GM23248 (cell line): ENCODE results near the gene SYK. TPM values are rescaled to one million over a fixed set of nuclear protein-coding genes. Genes with fewer than 3 reads are reported as not detected.

Experiments
- DNase-seq: peaks from one replicate; pipeline ENCODE4 v3.0.0-alpha.2; 2015
- H2AFZ ChIP-seq: fragments of 200-600 bp; sonication (generic); 2 replicates; pipeline ENCODE4 v1.6.1; 2016; ENCODE audit warnings: antibody characterized with exemption
- H3F3A ChIP-seq: fragments of 200-600 bp; sonication (generic); 2 replicates; pipeline ENCODE4 v1.6.1; 2016; ENCODE audit warnings: mild to moderate bottlenecking, antibody characterized with exemption, mixed run types; ENCODE audit not compliant: insufficient read depth
- H3K27ac ChIP-seq: fragments of 200-600 bp; sonication (generic); 2 replicates; pipeline ENCODE4 v1.5.1; 2016; ENCODE audit warnings: mild to moderate bottlenecking
- H3K27me3 ChIP-seq: fragments of 200-600 bp; sonication (generic); replicated peaks from 2 replicates; pipeline ENCODE4 v1.6.1; 2016; ENCODE audit warnings: mild to moderate bottlenecking; ENCODE audit not compliant: insufficient read depth
- H3K36me3 ChIP-seq: fragments of 200-600 bp; sonication (generic); 2 replicates; pipeline ENCODE4 v1.6.1; 2016; ENCODE audit warnings: low read depth, mild to moderate bottlenecking
- H3K4me1 ChIP-seq: fragments of 200-600 bp; sonication (generic); 2 replicates; pipeline ENCODE4 v1.6.1; 2016; ENCODE audit warnings: mild to moderate bottlenecking; ENCODE audit not compliant: insufficient read depth
- H3K4me2 ChIP-seq: fragments of 200-600 bp; sonication (generic); one replicate; pipeline ENCODE4 v1.6.1; 2016; ENCODE audit warnings: mild to moderate bottlenecking; ENCODE audit not compliant: unreplicated experiment
- H3K4me3 ChIP-seq: fragments of 200-600 bp; sonication (generic); 2 replicates; pipeline ENCODE4 v1.5.1; 2016; ENCODE audit warnings: mild to moderate bottlenecking
- H3K79me2 ChIP-seq: fragments of 200-600 bp; sonication (generic); 2 replicates; pipeline ENCODE4 v1.6.1; 2016; ENCODE audit warnings: mild to moderate bottlenecking; ENCODE audit not compliant: insufficient read depth
- H3K9ac ChIP-seq: fragments of 200-600 bp; sonication (generic); 2 replicates; pipeline ENCODE4 v1.6.1; 2016; ENCODE audit warnings: mild to moderate bottlenecking
- H3K9me2 ChIP-seq: fragments of 200-600 bp; sonication (generic); 2 replicates; pipeline ENCODE4 v1.6.1; 2016; ENCODE audit warnings: mixed run types, mild to moderate bottlenecking, moderate library complexity; ENCODE audit not compliant: insufficient read depth
- H3K9me3 ChIP-seq: fragments of 200-600 bp; sonication (generic); one replicate; pipeline ENCODE4 v1.6.1; 2017; ENCODE audit warnings: low read depth
- H4K20me1 ChIP-seq: fragments of 200-600 bp; sonication (generic); 2 replicates; pipeline ENCODE4 v1.6.0; 2016; ENCODE audit not compliant: insufficient read depth
- EZH2 ChIP-seq: fragments of 200-600 bp; sonication (generic); IDR thresholded peaks from 2 replicates; pipeline ENCODE4 v1.6.1; 2018; ENCODE audit warnings: antibody characterized with exemption, mild to moderate bottlenecking; ENCODE audit not compliant: insufficient read depth, poor library complexity, severe bottlenecking
- EZH2phosphoT487 ChIP-seq: fragments of 200-600 bp; sonication (generic); IDR thresholded peaks from 2 replicates; pipeline ENCODE4 v1.6.1; 2018; ENCODE audit warnings: antibody characterized with exemption, moderate library complexity, mild to moderate bottlenecking, low read depth; ENCODE audit not compliant: insufficient read depth
- WGBS, 2 experiments: methylation state at CpG; one replicate each; pipeline ENCODE4 v1.1.6; 2015 to 2017; ENCODE audit warnings: low lambda C conversion rate in 2 of 2, low coverage in 1 of 2; ENCODE audit errors: missing lambda C conversion rate in 2 of 2; 5-methylcytosine and 5-hydroxymethylcytosine counted together
- in situ Hi-C: fragments of 300-500 bp; cut with MboI; formaldehyde crosslinking; loops from 2 replicates; pipeline ENCODE4 v1.15.0; 2020
- polyA plus RNA-seq: library from polyadenylated mRNA; unstranded; fragments of >200 nt; fragmentation: Nextera tagmentation; extraction: Ambion mirVana; gene quantifications from 2 replicates; pipeline ENCODE4 v1.2.1, GENCODE V29; 2016
- total RNA-seq: library from RNA; depleted of rRNA; stranded (reverse); fragments of >200 nt; shearing (Covaris generic); gene quantifications from 2 replicates; pipeline ENCODE4 v1.2.3, GENCODE V29; 2014

The SYK gene
- total and polyA plus RNA-seq, 2 experiments from 2014 or later = not detected

GRCh38 chr9:90839183-90839728 is 37.6 kb downstream of the SYK start:
- TF ChIP-seq EZH2phosphoT487 = no peak
- no peak for TF ChIP-seq EZH2
- no peaks in the 10 kb centered on the region for H3K4me1 ChIP-seq
- no peaks in the 10 kb centered on the region for H3K9me3 ChIP-seq
- H3K79me2 ChIP-seq = no peaks in the 10 kb centered on the region
- no peak overlapping the region for H3K4me3 ChIP-seq
- no peak overlapping the region for H3K9ac ChIP-seq
- H3K27me3 ChIP-seq = no peaks in the 10 kb centered on the region; the same call in 1 of the 2 replicates
- H2AFZ ChIP-seq = no peak overlapping the region
- in situ Hi-C loops = no loop called here
- H3K4me2 ChIP-seq = no peak overlapping the region
- H3K9me2 ChIP-seq = no peaks in the 10 kb centered on the region
- WGBS, 2 experiments = 54 to 58% methylated on average over 7 of the region's 7 CpGs
- DNase-seq = no peak
- H4K20me1 ChIP-seq = no peaks in the 10 kb centered on the region
- no peaks in the 10 kb centered on the region for H3K36me3 ChIP-seq
- 0 out of 2 replicates have a peak, but pooled peaks cover 15% of the 10 kb centered on the region for H3F3A ChIP-seq
- H3K27ac ChIP-seq = no peak overlapping the region

DNA sequence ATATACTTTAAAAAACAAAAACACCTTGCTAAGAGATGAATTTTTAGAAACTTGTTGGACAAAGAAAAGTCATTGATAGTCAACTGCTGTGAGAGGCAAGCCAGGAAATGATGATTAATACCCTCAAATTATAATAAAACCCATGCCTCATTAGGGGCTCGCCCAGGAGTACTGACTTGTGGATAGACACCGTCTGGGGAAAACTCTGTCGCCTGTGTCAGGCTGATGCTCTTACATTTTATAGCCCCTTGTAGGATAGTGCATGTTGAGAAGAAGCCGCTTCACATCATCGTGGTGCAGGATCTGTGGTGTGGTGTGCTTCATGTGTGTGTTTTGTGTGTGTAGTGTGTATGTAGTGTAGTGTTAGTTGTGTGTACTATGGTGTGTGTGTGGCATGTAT is 39.1 kb downstream of the SYK start:
- in situ Hi-C loops = no loop called here
- H3K4me1 ChIP-seq = no peaks in the 10 kb centered on the region
- H3K9me2 ChIP-seq = no peaks in the 10 kb centered on the region
- no peaks in the 10 kb centered on the region for H4K20me1 ChIP-seq
- no peaks in the 10 kb centered on the region for H3K9me3 ChIP-seq
- no peak overlapping the region for H3K4me2 ChIP-seq
- H3K4me3 ChIP-seq = no peak overlapping the region
- H3K79me2 ChIP-seq = no peaks in the 10 kb centered on the region
- no peaks in the 10 kb centered on the region; the same call in 1 of the 2 replicates for H3K27me3 ChIP-seq
- H3K27ac ChIP-seq = no peak overlapping the region
- WGBS, 2 experiments = 17 to 29% methylated on average over 5 of the region's 5 CpGs
- H3K36me3 ChIP-seq = no peaks in the 10 kb centered on the region
- no peak for TF ChIP-seq EZH2
- TF ChIP-seq EZH2phosphoT487 = no peak
- H3F3A ChIP-seq = 0 out of 2 replicates have a peak, but pooled peaks cover 15% of the 10 kb centered on the region
- no peak overlapping the region for H2AFZ ChIP-seq
- no peak for DNase-seq
- H3K9ac ChIP-seq = no peak overlapping the region

GRCh38 chr9:90841213-90841612 is 39.6 kb downstream of the SYK start:
- Histone ChIP-seq H3K36me3 (no peaks in the 10 kb centered on the region), H3K9me2 (no peaks in the 10 kb centered on the region), H3K9me3 (no peaks in the 10 kb centered on the region), H2AFZ (no peak overlapping the region), H3K27ac (no peak overlapping the region), H3F3A (0 out of 2 replicates have a peak, but pooled peaks cover 15% of the 10 kb centered on the region), H3K79me2 (no peaks in the 10 kb centered on the region), H3K9ac (no peak overlapping the region), H3K4me1 (no peaks in the 10 kb centered on the region), H4K20me1 (no peaks in the 10 kb centered on the region), H3K27me3 (no peaks in the 10 kb centered on the region; the same call in 1 of the 2 replicates), H3K4me2 (no peak overlapping the region), H3K4me3 (no peak overlapping the region)
- in situ Hi-C loops = no loop called here
- TF ChIP-seq EZH2 = no peak
- TF ChIP-seq EZH2phosphoT487 = no peak
- no peak for DNase-seq
- 58 to 59% methylated on average over 5 of the region's 5 CpGs for WGBS, 2 experiments

- Histone ChIP-seq H3K4me1 (no peaks in the 10 kb centered on the region), H3K9me2 (no peaks in the 10 kb centered on the region), H3K4me2 (no peak overlapping the region), H3K4me3 (no peak overlapping the region), H3K27me3 (no peaks in the 10 kb centered on the region; the same call in 1 of the 2 replicates), H3F3A (0 out of 2 replicates have a peak, but pooled peaks cover 15% of the 10 kb centered on the region), H3K79me2 (no peaks in the 10 kb centered on the region), H2AFZ (no peak overlapping the region), H3K9me3 (no peaks in the 10 kb centered on the region), H3K36me3 (no peaks in the 10 kb centered on the region), H3K9ac (no peak overlapping the region), H3K27ac (no peak overlapping the region), H4K20me1 (no peaks in the 10 kb centered on the region)
- TF ChIP-seq EZH2 (no peak), EZH2phosphoT487 (no peak)
- WGBS, 2 experiments = 38 to 80% methylated on average over 1 of the region's 1 CpG
- in situ Hi-C loops = no loop called here
- DNase-seq = no peak
These were observed 40.0 kb downstream of the SYK start for GRCh38 chr9:90841615-90842014.
